Iris pigment epithelial cell (primary cell): ENCODE results near the gene CD84.
"Not testable (repeated sequence)": the region's sequence is repeated elsewhere in the genome, so short reads cannot be mapped to it uniquely, and the experiment has no call there.

Experiments
- DNase-seq: peaks from one replicate; pipeline ENCODE4 v3.0.0-alpha.2; 2011; ENCODE audit warnings: low read depth

CD84 gene

DNA sequence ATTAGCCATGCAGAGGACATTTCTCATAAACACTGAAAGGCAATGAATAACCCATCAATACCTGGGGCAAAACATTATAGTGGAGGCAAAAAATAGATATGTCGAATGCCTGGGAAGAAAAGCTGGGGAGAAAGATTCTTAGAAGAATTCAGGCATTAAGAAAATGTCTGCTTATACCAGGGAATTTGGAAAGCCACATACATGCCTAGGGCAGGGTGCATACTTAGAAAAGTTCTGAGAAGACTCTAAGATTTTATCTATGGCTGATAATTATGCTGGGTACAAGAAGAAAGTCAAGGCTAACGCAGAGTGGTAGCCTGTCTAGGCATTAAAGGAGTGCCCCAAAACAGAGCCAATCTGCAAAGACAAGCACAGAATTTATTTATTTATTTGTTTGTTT, 74.6 kb downstream of the CD84 start:
- DNase-seq: no peak

DNA sequence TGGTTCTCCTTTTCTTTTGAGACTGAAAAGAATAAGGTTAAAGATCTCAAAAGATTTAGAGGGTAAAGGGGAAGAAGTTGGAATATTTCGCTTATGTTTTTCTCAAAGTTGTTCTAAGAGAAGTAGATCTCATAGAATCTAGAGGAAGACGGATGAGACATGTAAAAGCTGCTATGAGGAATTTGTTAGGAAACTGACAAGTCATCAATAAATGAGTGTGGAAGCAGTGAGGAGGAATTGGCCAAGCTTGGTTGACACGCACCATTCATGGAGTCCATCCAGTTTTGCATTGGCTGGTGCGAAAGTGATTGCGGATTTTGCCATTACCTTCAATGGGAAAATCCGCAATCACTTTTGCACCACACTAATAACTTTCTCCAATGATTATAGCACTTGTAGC, 76.2 kb downstream of the CD84 start:
- no peak for DNase-seq

DNA sequence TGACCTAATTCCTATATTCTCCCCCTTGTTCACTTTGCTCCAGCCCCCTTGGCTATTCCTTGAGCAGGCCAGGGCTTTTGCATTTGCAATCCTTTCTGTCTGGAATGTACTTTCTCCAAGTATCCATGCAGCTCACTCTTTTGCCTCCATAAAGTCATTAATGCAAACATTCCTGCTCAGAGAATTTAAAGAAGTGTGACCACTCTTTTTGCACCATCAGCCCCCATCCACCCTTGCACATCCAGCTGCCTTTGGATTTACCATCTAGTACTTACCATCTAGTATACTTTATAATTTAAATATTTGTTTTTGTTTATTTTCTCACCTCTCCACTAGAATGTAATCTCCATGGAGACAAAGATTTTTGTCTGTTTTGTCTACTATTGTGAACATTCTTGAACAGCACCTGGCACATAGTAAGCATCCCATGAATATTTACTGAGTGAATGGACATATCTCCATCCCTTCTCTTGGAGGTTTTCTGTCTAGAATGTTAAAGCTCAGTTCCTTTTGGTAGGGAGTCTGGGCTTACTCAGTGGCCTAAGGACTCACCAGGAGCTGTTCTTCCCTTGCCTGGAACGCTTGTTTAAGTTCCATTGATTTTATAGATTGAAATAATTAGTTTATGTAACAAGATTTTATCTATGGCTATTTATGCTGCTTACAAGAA, 78.8 kb downstream of the CD84 start:
- DNase-seq: no peak

DNA sequence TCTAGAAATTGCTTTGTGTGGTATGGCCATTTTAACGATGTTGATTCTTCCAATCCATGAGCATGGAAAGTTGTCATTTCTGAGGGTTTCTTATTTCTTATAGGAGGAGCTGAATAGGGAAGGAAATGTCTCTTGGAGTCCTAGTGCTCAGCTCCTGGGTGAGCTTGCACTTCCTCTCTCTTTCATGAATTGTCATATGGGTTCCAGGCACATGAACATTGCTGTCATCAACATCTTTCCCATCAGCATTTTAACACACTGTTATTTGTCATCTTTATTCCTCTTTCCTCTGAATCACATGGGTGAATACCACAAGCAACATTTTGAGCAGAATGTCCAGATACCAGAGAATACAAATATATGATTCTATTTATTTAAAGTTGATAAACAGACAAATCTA, 79.7 kb downstream of the CD84 start:
- no peak for DNase-seq

DNA sequence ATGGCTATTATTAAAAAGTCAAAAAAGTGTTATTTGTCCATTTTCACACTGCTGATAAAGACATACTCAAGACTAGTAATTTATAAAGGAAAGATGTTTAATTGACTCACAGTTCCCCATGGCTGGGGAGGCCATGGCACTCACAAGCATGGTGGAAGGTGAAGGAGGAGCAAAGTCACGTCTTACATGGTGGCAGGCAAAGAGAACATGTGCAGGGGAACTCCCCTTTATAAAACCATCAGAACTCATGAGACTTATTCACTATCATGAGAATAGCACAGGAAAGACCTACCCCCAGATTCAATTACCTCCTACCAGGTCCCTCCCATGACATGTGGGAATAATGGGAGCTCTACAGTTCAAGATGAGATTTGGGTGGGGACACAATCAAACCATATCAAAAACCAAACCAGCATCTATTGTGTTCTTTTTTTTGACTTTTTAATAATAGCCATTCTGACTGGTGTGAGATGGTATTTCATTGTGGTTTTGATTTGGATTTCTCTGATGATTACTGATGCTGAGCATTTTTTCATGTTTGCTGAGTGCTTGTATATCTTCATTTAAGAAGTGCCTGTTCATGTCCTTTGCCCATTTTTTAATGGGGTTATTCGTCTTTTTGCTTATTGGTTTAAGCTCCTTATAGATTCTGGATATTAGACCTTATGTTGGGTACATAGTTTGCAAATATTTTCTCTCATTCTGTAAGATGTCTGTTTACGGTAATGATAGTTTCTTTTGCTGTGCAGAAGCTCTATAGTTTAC, 80.8 kb downstream of the CD84 start:
- DNase-seq: not testable (repeated sequence)

DNA sequence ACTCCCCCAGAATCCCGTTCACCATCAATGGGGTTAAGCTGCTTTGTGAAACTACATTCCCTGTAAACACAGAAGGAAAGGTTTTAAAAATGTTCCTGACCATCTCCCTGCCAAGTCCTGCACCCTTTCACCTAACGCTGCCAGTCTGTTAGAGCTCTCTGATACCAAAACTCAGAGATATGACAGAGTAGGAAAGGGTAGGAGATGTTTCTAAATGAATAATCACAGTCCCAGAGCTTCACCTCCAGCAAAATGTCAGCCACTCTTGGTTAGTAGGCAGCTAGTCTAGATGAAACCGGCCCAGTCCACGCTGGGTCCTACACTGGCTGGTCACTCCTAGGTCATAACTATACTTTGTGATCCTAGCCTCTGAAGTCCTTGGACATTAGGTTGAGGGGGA, 83.0 kb downstream of the CD84 start:
- DNase-seq: no peak

DNA sequence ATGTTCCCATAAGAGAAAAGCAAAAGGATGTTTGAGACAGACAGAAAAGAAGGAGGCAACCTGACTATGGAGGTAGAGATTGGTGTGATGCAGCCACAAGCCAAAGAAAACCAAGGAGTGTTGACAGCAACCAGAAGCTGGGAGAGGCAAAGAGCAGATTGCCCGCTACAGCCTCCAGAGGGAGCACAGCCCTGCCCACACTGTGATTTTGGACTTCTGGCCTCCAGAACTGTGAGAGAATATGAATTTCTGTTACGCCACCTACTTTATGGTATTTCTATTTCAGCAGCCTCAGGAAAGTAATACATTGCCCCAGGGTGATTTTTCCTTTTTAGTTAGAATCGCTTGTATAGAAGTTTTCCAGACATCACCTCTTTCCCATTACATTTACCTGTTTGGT, 84.7 kb downstream of the CD84 start:
- DNase-seq: no peak

DNA sequence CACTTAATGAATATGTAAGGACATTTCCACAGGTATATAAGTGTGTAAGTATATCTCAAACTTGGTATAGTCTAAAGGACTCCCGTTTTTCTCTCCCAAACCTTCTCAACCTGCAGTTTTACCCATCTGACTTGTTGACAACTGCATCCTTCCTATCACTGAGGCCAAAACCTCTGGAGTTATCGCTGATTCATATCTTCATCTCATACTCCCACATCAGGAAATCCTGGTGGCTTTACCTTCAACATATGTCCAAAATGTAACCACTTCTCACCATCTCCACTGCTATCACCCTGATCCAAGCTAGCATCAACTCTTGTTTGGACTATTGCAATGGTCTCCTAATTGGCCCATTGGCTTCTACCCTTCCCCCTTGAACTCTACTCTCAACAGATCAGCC, 86.7 kb downstream of the CD84 start:
- DNase-seq: no peak

DNA sequence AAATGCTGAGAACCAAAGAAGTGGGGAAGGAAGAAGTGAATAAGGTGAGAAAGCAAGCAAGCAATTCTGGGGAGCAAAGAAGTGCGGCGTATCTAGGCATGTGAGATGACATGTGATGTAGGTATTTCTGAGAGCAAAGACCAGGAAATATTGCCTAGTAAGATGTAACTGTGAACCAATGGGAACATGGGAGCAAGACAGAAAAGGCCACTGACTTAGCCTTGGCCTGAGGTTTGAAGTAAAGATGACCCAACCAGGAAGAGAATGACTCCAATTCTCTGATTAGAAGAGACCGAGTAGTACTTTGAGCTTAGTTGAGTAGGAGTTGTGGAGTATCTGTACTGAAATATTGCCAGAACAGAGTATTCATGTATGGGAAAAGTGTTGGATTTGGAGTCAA, 87.3 kb downstream of the CD84 start:
- no peak for DNase-seq
